ENCODE data around the gene ZBTB46. TPM values are rescaled to one million over a fixed set of nuclear protein-coding genes. Genes with fewer than 3 reads are reported as not detected.

Gene ZBTB46
- total and polyA plus RNA-seq, 10 of the 15 experiments (the other 5 are each of a cell fraction or from before 2014, with no cell fraction given), result 0.15 to 0.92 (median 0.34) TPM

GRCh38 chr20:63703471-63703975, 127.5 kb downstream of the ZBTB46 start (continued):
- no peak for TF ChIP-seq REST (IDR thresholded peaks at IDR 0.05; ENCODE audit: low read depth, low read length)
- no peak for TF ChIP-seq DPF2 (IDR thresholded peaks at IDR 0.05)
- no peak for TF ChIP-seq KDM1A (IDR thresholded peaks at IDR 0.05; ENCODE audit: borderline replicate concordance)

GRCh38 chr20:63702751-63703470, 128.2 kb downstream of the ZBTB46 start:
- ChIA-PET SMC1A (ENCODE audit: uncharacterized antibody, unreplicated experiment) (no interaction called here), RAD21 (ENCODE audit: unreplicated experiment) (no interaction called here), CTCF (no interaction called here), POLR2A (no interaction called here)
- peaks cover 5 to 7% of the 10 kb centered on the region in 2 experiments; a peak in 3 of 4 replicates for H3K36me3 ChIP-seq (ENCODE audit: control insufficient read depth in 2 of 2, insufficient read depth in 2 of 2, low read length in 1 of 2)
- H3K4me3 ChIP-seq, result no peak overlapping the region
- H2AFZ ChIP-seq (ENCODE audit: control insufficient read depth, low read depth, low read length), result no peak overlapping the region
- no peak overlapping the region for H3K4me2 ChIP-seq (ENCODE audit: control insufficient read depth, insufficient read depth)
- intact Hi-C loops (cut with micrococcal nuclease; ENCODE audit: unreplicated experiment), result no loop called here
- H3K9ac ChIP-seq (ENCODE audit: control insufficient read depth, insufficient read depth, low read length), result no peak overlapping the region
- DNase-seq (ENCODE audit: low read depth, low spot score), result no peak
- no peak for TF ChIP-seq USF1 (IDR thresholded peaks at IDR 0.05; ENCODE audit: borderline replicate concordance, extremely low read length, insufficient read depth, low read depth, low read length)
- peak; percentile 54 for TF ChIP-seq POLR2A (IDR thresholded peaks at IDR 0.05; ENCODE audit: low read depth, low read length)
- TF ChIP-seq E2F8 (IDR thresholded peaks at IDR 0.05; ENCODE audit: low read depth, partially characterized antibody), result no peak
- no peaks in the 10 kb centered on the region for H3K27me3 ChIP-seq (replicated peaks in 1 of 2; ENCODE audit: control insufficient read depth in 2 of 2, insufficient read depth in 2 of 2, low read length in 1 of 2)
- no peak for FAIRE-seq
- ATAC-seq, result no peak
- H3K27ac ChIP-seq (ENCODE audit: control insufficient read depth, insufficient read depth), result no peak overlapping the region
- no peaks in the 10 kb centered on the region for H3K9me3 ChIP-seq (replicated peaks; ENCODE audit: control insufficient read depth, insufficient read depth, low read length)
- peaks cover 25% of the 10 kb centered on the region for H3K4me1 ChIP-seq (ENCODE audit: control insufficient read depth, insufficient read depth, low read length)
- peaks cover 20% of the 10 kb centered on the region for H3K79me2 ChIP-seq (ENCODE audit: control insufficient read depth, insufficient read depth, low read length)
- 74% methylated on average over 13 of the region's 13 CpGs for WGBS (ENCODE audit: insufficient coverage, insufficient replicate concordance, low lambda C conversion rate, missing lambda C conversion rate)
- in situ Hi-C loops (cut with MboI), result no loop called here
- no peaks in the 10 kb centered on the region for H4K20me1 ChIP-seq (ENCODE audit: control insufficient read depth, insufficient read depth)
- no TSS peak for BruUV-seq (replicated peaks)

Measured in GM12878 (cell line).